H1 (cell line): Measurements from ENCODE around the gene BARHL2. TPM values are rescaled to one million over a fixed set of nuclear protein-coding genes. Genes with fewer than 3 reads are reported as not detected.

Experiments
- CEBPB ChIP-seq: IDR thresholded peaks from 2 replicates; pipeline ENCODE4 v1.6.1; 2012; ENCODE audit warnings: low read depth, low read length
- FOSL1 ChIP-seq: IDR thresholded peaks from 2 replicates; pipeline ENCODE4 v1.6.1; 2011; ENCODE audit warnings: mild to moderate bottlenecking, low read depth, low read length, moderate library complexity; ENCODE audit not compliant: insufficient read depth
- GTF2F1 ChIP-seq: IDR thresholded peaks from 2 replicates; pipeline ENCODE4 v1.6.1; 2012; ENCODE audit warnings: low read depth, low read length, improper control_type of control experiment, borderline replicate concordance
- SIRT6 ChIP-seq: IDR thresholded peaks from one replicate; pipeline ENCODE4 v1.7.1; 2012; ENCODE audit warnings: low read length, inconsistent platforms
- SP2 ChIP-seq: IDR thresholded peaks from 2 replicates; pipeline ENCODE4 v1.6.1; 2012; ENCODE audit warnings: mild to moderate bottlenecking, low read length, inconsistent platforms
- polyA plus RNA-seq, 7 experiments: library from polyadenylated mRNA; depleted of rRNA in 3 of 7; stranded (reverse) in 5 of 7; unstranded in 2 of 7; fragments of >200 nt in 5 of 7; fragments of 200-250 nt in 2 of 7; gene quantifications; 1 replicate in 5 of 7; 2 replicates in 1 of 7; 4 replicates in 1 of 7; pipeline versions ENCODE4 v1.2.1 to v1.2.3, GENCODE V29; 2011 to 2013; ENCODE audit warnings: missing spikeins in 2 of 7, mixed read lengths in 2 of 7
- total RNA-seq: library from RNA; stranded (reverse); fragmentation: NEBNext Ultra II Directional; extraction: Animal tissue kit (Norgen Biotek cat#: 25700); gene quantifications from 2 replicates; pipeline ENCODE4 v1.2.1, GENCODE V29; 2021

Gene BARHL2
- total and polyA plus RNA-seq, 2 of the 8 experiments (the other 6 are each of a cell fraction or from before 2014, with no cell fraction given): 0.15 TPM; not detected in 1

GRCh38 chr1:90675161-90675847 lies 41.8 kb downstream of the BARHL2 start (continued):
- TF ChIP-seq FOSL1: no peak
- no peak for TF ChIP-seq SP2
- TF ChIP-seq GTF2F1: no peak
- no peak for TF ChIP-seq CEBPB
- TF ChIP-seq SIRT6: no peak
